Measurements from ENCODE around the gene C1orf198.

- no peak for TF ChIP-seq CTCF (conservative IDR thresholded peaks at IDR 0.05; ENCODE audit: low read length)
- no peak for TF ChIP-seq EZH2phosphoT487 (IDR thresholded peaks at IDR 0.05; ENCODE audit: borderline replicate concordance)
These were observed 32.7 kb upstream of the C1orf198 start for GRCh38 chr1:230900984-230901383.

Data from Loucy (cell line).